WTC11 (cell line): ENCODE data around the gene GAS1.

Experiments
- CBFB ChIP-seq: sonication (generic); formaldehyde crosslinking; IDR thresholded peaks from 2 replicates; pipeline ENCODE4 v1.8.1; 2022; ENCODE audit warnings: mild to moderate bottlenecking, low read depth, missing genetic modification reagents
- JUN ChIP-seq: sonication (generic); formaldehyde crosslinking; IDR thresholded peaks from 2 replicates; pipeline ENCODE4 v1.8.0; 2023; ENCODE audit warnings: mild to moderate bottlenecking, missing genetic modification reagents
- MAX ChIP-seq: sonication (generic); formaldehyde crosslinking; IDR thresholded peaks from 2 replicates; pipeline ENCODE4 v1.8.0; 2022; ENCODE audit warnings: mild to moderate bottlenecking, missing genetic modification reagents
- MXD4 ChIP-seq: fragments of 250-450 bp; sonication (Bioruptor Pico); IDR thresholded peaks from 2 replicates; pipeline ENCODE4 v1.8.0; 2021; ENCODE audit warnings: mild to moderate bottlenecking, moderate library complexity, borderline replicate concordance
- NFATC4 ChIP-seq: fragments of 250-450 bp; sonication (Bioruptor Pico); IDR thresholded peaks from 2 replicates; pipeline ENCODE4 v1.9.0; 2021; ENCODE audit warnings: mild to moderate bottlenecking
- SMAD3 ChIP-seq: sonication (generic); formaldehyde crosslinking; IDR thresholded peaks from 2 replicates; pipeline ENCODE4 v1.8.0; 2022; ENCODE audit warnings: missing genetic modification reagents, mild to moderate bottlenecking, borderline replicate concordance
- ZNF232 ChIP-seq: sonication (generic); formaldehyde crosslinking; IDR thresholded peaks from 2 replicates; pipeline ENCODE4 v1.8.0; 2022; ENCODE audit warnings: mild to moderate bottlenecking, missing genetic modification reagents
- TF ChIP-seq, protein P1 (sequence below): fragments of 200-600 bp; IDR thresholded peaks from 2 replicates; pipeline ENCODE4 v1.8.0; 2022; ENCODE audit warnings: antibody characterized with exemption
- TF ChIP-seq, protein P2 (sequence below): sonication (generic); formaldehyde crosslinking; IDR thresholded peaks from 2 replicates; pipeline ENCODE4 v1.8.1; 2023; ENCODE audit warnings: mild to moderate bottlenecking, missing genetic modification reagents, moderate library complexity
- TF ChIP-seq, protein P3 (sequence below): sonication (generic); formaldehyde crosslinking; IDR thresholded peaks from 2 replicates; pipeline ENCODE4 v1.8.1; 2023; ENCODE audit warnings: mild to moderate bottlenecking, moderate library complexity, missing genetic modification reagents

DNA sequence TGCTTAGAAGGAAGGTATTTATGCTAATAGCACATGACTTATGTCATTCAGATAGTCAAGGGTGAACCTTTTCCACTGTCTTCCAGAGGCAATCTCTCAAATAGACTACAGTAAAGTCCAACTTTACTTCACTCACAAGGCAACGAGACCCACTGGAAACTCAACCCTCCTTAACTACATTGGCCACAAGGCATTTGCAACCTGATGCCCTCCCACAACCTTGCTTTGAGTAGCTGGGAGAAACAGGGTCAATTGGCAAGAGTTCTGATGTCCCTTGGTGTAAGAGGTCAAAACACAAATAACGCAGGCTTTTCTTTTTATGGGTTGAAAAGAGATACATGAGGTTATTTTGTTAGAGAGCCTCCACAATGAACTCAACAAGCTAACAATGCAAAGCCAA is 6.1 kb downstream of the GAS1 start:
- TF ChIP-seq CBFB (no peak), SMAD3 (CRISPR knock-in tag) (no peak), NFATC4 (CRISPR knock-in tag) (no peak), ZNF232 (CRISPR knock-in tag) (no peak), MAX (CRISPR knock-in tag) (no peak), MXD4 (CRISPR knock-in tag) (no peak), JUN (CRISPR knock-in tag) (no peak)
- TF ChIP-seq, protein P1, sequence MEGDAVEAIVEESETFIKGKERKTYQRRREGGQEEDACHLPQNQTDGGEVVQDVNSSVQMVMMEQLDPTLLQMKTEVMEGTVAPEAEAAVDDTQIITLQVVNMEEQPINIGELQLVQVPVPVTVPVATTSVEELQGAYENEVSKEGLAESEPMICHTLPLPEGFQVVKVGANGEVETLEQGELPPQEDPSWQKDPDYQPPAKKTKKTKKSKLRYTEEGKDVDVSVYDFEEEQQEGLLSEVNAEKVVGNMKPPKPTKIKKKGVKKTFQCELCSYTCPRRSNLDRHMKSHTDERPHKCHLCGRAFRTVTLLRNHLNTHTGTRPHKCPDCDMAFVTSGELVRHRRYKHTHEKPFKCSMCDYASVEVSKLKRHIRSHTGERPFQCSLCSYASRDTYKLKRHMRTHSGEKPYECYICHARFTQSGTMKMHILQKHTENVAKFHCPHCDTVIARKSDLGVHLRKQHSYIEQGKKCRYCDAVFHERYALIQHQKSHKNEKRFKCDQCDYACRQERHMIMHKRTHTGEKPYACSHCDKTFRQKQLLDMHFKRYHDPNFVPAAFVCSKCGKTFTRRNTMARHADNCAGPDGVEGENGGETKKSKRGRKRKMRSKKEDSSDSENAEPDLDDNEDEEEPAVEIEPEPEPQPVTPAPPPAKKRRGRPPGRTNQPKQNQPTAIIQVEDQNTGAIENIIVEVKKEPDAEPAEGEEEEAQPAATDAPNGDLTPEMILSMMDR: no peak
- TF ChIP-seq, protein P2, sequence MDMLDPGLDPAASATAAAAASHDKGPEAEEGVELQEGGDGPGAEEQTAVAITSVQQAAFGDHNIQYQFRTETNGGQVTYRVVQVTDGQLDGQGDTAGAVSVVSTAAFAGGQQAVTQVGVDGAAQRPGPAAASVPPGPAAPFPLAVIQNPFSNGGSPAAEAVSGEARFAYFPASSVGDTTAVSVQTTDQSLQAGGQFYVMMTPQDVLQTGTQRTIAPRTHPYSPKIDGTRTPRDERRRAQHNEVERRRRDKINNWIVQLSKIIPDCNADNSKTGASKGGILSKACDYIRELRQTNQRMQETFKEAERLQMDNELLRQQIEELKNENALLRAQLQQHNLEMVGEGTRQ (CRISPR knock-in tag): no peak
- TF ChIP-seq, protein P3, sequence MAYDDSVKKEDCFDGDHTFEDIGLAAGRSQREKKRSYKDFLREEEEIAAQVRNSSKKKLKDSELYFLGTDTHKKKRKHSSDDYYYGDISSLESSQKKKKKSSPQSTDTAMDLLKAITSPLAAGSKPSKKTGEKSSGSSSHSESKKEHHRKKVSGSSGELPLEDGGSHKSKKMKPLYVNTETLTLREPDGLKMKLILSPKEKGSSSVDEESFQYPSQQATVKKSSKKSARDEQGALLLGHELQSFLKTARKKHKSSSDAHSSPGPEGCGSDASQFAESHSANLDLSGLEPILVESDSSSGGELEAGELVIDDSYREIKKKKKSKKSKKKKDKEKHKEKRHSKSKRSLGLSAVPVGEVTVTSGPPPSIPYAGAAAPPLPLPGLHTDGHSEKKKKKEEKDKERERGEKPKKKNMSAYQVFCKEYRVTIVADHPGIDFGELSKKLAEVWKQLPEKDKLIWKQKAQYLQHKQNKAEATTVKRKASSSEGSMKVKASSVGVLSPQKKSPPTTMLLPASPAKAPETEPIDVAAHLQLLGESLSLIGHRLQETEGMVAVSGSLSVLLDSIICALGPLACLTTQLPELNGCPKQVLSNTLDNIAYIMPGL (CRISPR knock-in tag): no peak
